Suppressor macrophage treated with lipopolysaccharide for 1 hour (primary cell): ENCODE results near the gene IFT43.
A peak's percentile ranks its signal among the peaks of the same experiment; 100 is the strongest.
"Not testable (repeated sequence)": the region's sequence is repeated elsewhere in the genome, so short reads cannot be mapped to it uniquely, and the experiment has no call there.

ENCODE experiments used
- DNase-seq, 3 donors: peaks; one replicate each; pipeline ENCODE4 v3.0.0-alpha.2; 2020 to 2022

Gene IFT43

GRCh38 chr14:75981426-75982265 lies 3.9 kb upstream of the IFT43 start, which contains the start of gene TGFB3:
Gene TGFB3, minus strand, starts transcription at chr14:75981995. Its CDS starts 1,102 bp downstream, at chr14:75980893.
- DNase-seq = peak; percentile 52 to 72 (median 61)

DNA sequence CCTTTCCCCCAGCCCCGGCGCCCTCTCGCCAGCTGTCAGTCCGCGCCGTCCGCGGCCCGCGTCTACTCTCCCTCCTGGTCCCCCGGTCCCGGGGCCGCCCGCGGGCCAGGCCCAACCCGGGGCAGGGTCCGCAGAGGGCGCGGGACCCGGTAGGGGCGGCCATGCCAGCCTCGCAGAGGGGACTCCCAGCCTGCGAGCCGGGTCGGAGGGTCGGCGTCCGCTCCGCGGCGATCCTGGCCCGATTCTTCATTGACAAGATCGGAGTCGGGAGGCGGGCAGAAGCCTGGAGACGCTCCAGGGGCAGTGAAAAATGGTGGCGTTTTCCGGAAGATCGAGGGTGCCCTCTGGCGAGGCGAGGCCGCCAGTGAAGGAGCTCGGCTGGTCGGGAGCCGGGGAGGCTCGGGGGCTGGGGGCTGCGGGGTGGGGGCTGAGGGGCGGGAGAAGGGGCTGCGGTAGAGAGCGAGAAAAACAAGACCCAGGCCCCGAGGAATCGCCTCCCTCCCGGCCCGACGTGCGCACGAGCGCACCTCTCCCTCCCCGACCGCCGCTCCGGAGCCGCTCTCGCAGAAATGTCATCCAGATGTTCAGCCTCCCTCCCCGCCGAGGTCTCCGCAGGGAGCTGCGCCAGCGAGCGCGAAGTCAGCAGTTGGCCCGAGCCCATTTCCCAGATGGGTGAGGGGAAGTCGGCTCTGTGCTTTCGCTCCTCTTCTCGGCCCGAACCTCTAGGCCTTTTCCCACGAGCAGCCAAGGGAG lies 3.1 kb upstream of the IFT43 start:
- DNase-seq = peak; percentile 82 to 88 (median 88)

GRCh38 chr14:75983019-75983358 lies 2.6 kb upstream of the IFT43 start:
- DNase-seq = no peak

DNA sequence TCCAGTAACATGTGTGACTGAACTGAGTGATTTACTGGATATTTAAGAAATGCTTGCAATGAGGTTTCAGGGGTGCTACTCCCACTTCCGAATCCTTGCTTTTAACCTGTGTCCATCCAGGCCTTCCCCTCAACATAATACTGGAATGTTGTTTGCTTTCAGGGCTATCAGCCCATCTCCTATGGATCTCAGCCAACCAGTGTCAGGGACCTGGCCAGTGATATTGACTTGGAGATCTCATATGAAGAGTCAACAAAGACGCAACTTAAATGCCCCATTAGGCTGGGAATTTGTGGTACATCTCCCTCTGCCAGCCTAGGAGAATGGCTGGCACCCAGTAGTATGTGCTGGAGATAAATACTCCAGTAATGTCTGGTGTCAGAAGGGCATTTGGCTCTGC lies 889 bp upstream of the IFT43 start:
- no peak for DNase-seq

GRCh38 chr14:75986439-75986765 lies 839 bp downstream of the IFT43 start:
- no peak for DNase-seq

DNA sequence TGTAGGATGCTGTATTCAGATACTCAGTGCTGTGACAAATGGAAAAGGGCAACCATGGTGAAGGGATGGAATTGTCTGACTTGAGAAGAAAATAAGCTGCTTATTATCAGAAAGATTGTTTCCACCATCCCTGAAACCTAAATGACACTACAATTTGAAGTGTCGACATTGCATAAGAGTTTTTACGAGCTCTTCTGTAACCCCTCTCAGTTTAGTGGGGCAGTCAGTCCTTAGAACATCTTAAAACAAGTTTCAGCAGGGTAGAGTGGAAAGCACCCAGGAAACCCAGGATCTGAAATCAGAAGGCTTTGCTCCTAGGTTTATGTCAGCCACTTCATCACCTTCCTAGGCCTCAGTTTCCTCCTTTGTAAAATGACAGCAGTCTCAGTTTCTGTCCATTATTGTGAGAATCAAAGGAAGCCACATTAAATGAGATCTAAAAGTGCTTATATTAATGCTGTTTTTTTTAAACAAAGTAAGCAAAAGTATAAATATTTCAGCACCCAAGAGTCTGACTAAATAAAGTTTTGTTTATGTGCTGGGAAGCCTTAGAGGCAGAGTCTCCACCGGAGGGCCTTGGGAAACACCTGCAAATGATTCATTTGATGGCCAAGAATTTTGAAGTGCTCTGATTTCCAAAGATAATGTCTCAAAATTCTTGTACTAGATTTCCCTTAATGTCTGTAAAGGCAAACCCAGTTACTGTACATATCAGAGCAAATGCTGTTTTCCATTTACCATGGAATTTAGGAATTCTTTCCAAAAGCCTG lies 1.8 kb downstream of the IFT43 start:
- DNase-seq = no peak

DNA sequence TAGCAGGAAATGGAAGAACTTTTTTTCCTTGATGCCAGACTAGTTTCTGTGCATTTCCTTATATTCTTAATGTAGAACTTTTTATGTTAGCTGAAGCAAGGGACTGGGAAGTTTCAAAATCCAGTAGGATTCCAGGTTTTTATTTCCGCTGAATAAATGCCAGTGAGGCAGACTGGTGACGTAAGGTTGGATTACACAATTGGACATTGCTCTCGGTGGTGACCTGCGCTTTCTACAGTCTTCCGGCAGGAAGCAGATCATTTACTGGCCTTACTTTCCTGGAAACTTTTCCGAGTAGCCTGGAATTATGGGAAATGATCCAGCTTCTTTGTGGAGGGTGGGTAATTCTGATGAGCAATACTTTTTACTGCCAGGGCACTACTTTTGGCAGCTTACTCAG lies 3.6 kb downstream of the IFT43 start:
- DNase-seq = no peak

DNA sequence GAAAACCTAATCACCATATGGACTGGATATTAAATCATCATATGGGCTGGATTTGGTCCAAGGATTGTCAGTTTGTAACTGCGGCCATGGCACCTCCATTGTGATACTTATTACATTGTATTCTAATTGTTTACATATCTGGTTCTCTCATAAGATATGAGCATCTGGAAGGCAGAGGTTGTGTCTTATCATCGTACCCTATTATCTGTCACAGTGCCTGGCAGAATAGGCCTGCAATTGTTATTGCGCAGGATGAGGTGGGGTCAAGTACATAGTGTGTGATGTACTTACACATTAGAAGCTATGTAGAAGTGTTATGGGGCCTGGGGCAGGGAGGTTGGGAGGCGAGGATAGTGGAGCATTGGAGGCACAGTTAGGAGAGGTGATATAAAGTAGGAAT lies 4.7 kb downstream of the IFT43 start:
- DNase-seq = no peak

DNA sequence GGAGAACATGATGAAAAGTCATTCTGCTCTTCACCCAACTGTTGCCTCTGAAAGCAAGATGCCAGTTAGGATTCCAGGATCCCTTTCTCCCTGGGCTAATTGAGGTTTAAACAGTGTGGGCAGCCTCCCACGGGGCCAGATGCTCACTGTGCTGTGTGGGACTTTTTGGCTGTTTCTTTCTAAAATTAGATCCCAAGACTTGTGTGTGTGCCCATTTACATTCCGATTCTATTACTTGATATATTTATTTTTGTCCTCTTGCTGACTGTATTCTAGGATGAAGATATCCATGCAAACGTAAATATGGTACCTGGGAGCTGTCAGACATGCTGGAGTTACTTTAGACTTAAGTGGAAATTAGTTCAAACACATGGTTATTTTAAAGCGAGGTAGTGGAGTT lies 6.2 kb downstream of the IFT43 start:
- DNase-seq = no peak

DNA sequence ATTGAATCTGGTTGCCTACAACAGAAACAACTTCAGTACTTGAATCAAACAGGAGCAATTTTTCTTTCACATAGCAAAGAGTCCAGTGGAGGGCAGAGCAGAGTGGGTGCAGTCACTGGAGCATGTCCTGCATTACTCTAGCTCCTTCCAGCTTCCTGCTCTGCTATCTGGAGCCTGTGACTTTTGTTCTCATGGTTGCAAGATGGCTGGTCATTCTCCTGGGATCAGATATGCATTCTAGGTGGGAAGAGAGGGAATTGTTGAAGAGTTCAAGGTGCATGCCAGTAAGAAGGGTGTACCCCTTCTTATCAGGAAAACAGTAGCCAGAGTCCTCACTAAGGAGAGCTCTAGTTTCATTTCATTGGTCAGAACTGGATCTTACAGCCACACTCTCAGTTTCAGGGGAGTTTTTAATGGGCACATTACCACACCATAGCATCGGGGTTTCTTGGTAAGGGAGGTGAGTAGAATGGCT lies 8.0 kb downstream of the IFT43 start:
- DNase-seq = no peak

DNA sequence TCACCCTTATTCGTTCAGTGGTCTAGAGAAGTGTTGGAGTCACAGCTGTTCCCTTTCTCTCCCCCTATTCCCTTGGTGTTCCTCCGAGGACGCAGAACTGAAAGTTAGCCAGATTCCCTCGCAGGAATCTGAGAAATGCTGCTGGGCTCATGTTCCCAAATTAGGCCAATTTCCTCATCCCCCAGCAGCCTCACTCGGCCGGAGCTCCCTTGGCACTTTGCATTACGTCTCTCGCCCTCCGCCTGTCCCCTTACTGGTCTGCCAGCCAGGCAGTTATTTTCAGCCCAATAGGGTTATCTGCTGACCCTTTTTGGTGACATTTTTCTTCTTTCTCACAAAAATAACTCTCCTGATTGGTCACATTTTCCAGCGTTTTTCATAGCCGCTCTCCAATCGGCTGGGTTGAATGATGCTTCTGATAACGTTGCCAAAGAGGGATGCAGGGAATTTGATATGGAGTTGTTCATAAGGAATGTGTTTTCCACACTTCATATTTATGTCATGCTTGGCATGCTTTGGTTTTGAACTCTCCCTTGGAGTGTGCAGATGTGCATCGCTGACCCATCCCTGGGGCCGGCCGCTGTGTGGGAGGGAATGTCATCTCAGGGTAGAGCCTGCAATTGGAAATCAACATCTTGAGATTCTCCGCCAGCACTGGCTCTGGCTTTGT lies 9.9 kb downstream of the IFT43 start:
- DNase-seq = no peak

- DNase-seq = no peak
These were observed 10.9 kb downstream of the IFT43 start for GRCh38 chr14:75996488-75996887.

DNA sequence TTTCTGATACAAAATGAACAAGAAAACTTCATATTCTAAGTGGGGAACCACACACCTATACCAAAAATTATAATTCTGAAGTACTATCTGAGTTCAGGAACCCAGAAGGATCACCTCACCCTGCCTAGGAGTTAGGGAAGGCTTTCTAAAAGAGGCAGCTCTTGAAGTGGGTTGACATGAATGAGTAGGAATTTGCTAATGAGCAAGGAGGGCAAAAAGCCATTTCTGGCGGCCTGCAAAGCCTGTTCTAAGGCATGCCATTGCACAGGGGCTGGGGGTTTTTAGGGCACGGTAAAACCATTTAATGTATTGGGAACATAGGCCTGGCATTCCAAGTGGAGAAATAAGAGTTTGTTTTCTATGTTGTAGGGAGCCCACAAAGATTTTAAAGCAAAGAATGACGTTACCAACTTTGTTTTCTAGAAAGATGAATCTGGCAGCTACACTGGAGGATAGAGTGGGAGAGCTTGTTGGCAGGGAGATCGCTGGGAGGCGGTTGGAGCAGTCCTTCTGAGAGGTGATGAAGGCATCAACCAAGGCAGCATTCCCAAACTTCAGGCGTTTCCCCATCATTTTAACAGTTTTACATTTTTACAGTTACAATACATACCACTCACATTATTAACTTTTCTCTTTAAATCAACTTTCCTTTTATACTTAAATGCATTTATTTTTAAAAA lies 14.1 kb downstream of the IFT43 start:
- no peak for DNase-seq

GRCh38 chr14:76002383-76002782 lies 16.8 kb downstream of the IFT43 start:
- no peak for DNase-seq

DNA sequence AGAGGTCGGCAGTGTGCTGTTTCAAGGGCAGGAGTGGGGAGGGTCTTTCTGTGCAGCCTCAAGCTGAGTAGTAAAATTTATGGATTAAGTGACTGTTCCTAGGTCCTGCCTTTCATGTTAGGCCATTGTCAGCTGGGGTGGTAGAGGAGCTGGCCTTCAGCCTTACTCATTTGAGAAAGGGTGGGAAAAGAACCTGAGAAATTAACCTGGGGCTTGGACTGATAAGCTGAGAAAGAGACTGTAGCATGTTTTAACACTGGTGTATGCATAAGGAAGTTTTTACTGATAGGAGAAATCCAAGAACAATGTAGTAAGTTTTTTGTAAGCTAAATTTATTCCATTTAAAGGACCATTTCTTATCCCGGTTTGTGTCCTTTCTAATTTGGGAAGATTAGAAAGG lies 20.7 kb downstream of the IFT43 start:
- DNase-seq = no peak

GRCh38 chr14:76007379-76007778 lies 21.8 kb downstream of the IFT43 start:
- no peak for DNase-seq

DNA sequence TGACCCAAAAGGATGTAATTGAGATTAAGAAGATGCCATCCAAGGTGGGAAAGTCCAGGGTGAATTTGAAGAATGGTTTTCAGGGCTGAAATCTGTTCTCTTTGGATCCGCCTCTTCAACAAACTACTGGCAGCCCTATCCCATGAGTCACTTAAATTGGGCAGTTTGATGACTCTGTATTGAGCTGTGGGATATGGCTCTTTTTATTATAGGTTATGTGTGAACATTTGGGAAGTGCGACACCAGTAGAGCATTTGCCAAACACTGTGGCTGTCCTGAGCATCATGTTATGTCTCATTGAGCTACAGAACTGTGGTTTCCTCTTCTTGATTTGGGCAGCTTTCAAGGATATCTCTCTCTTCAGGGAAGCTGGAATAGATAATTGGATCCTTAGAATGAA lies 22.3 kb downstream of the IFT43 start:
- peak in 2 of 3 donors; percentile 6 to 18 for DNase-seq

- DNase-seq = not testable (repeated sequence)
These were observed 24.1 kb downstream of the IFT43 start for GRCh38 chr14:76009627-76010026.

GRCh38 chr14:76011930-76012329 lies 26.4 kb downstream of the IFT43 start:
- DNase-seq = no peak

GRCh38 chr14:76012354-76012753 lies 26.8 kb downstream of the IFT43 start:
- DNase-seq = no peak

- no peak for DNase-seq
These were observed 29.6 kb downstream of the IFT43 start for GRCh38 chr14:76015191-76015590.

DNA sequence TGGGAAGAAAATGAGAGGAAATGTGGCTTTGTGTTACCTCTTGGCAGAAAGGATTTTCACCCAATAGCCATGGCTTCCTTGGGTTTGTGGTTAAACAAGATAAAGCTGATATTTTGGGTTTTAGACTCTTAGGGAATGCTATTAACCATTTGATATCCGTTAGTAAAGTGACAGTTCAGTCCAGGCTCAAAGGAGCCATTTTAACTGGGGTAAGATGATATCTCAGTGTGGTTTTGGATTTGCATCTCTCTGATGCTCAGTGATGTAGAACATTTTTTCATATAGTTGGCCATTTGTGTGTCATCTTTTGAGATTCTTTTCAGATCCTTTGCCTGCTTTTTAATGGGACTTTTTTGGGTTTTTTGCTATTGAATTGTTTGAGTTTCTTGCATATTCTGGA lies 30.1 kb downstream of the IFT43 start:
- no peak for DNase-seq
